ENCODE data around the gene JPH2. TPM values are rescaled to one million over a fixed set of nuclear protein-coding genes. Genes with fewer than 3 reads are reported as not detected.

Gene JPH2
- total RNA-seq, 1 experiment from 2014 or later: 0.17 TPM

GRCh38 chr20:44183282-44183681, 3.7 kb downstream of the JPH2 start:
- BruUV-seq (replicated peaks): no TSS peak
- Histone ChIP-seq H3K4me1 (ENCODE audit: control insufficient read depth in 1 of 2, insufficient read depth in 2 of 2, low read length in 2 of 2) (peaks cover 16 to 19% of the 10 kb centered on the region in 2 experiments), H3K27ac (ENCODE audit: low read depth, low read length) (no peak overlapping the region)

More at GRCh38 chr20:44183282-44183681, 3.7 kb downstream of the JPH2 start:
- no peaks in the 10 kb centered on the region for H3K9me3 ChIP-seq (ENCODE audit: control insufficient read depth in 1 of 2, insufficient read depth in 1 of 2, low read depth in 1 of 2, low read length in 2 of 2)
- H3K27me3 ChIP-seq (ENCODE audit: insufficient read depth, low read length): no peaks in the 10 kb centered on the region
- H3K79me2 ChIP-seq (ENCODE audit: insufficient read depth, low read length): no peaks in the 10 kb centered on the region
- H3K4me2 ChIP-seq (ENCODE audit: low read length): no peak overlapping the region
- ChIA-PET CTCF (no interaction called here), POLR2A (interaction anchor here (1.3 kb wide), 1 partner anchor 726 kb away, joined by 3 read pairs; no protein-coding TSS in a partner anchor), RAD21 (ENCODE audit: low non-redundant PET in 1 of 2, low total read pairs in 2 of 2, uncharacterized antibody in 2 of 2, unreplicated experiment in 2 of 2) (interaction anchor here in 1 of 2 experiments (0.7 kb wide), 1 partner anchor 164 kb away, joined by 3 read pairs; no protein-coding TSS in a partner anchor)
- H3K36me3 ChIP-seq (ENCODE audit: control insufficient read depth in 1 of 2, insufficient read depth in 2 of 2, low read length in 2 of 2): no peaks in the 10 kb centered on the region
- H4K20me1 ChIP-seq (ENCODE audit: insufficient read depth): no peaks in the 10 kb centered on the region
- H2AFZ ChIP-seq (ENCODE audit: low read depth, low read length, poor library complexity, severe bottlenecking): no peak overlapping the region
- DNase-seq (ENCODE audit: low read depth, low spot score): no peak
- no peak overlapping the region for H3K4me3 ChIP-seq (replicated peaks in 1 of 2; ENCODE audit: low read depth in 1 of 2, low read length in 2 of 2)
- H3K9ac ChIP-seq (ENCODE audit: low read length): no peak overlapping the region
- no peak for ATAC-seq
- H3K9me2 ChIP-seq (ENCODE audit: insufficient read depth): no peaks in the 10 kb centered on the region
- intact Hi-C loops (cut with micrococcal nuclease): no loop called here
- TF ChIP-seq RAD21 (IDR thresholded peaks at IDR 0.05; ENCODE audit: low read depth): no peak
- no peak for TF ChIP-seq SIN3A (IDR thresholded peaks at IDR 0.05; ENCODE audit: low read depth)
- no peak for TF ChIP-seq POLR2A (IDR thresholded peaks at IDR 0.05; ENCODE audit: borderline replicate concordance, extremely low read depth, insufficient read depth, insufficient read length)
- no peak for TF ChIP-seq CBX3 (IDR thresholded peaks at IDR 0.05; ENCODE audit: low read depth)
- no peak for TF ChIP-seq ZBTB33 (IDR thresholded peaks at IDR 0.05; ENCODE audit: extremely low read depth, insufficient replicate concordance, low read length)
- TF ChIP-seq SRF (IDR thresholded peaks at IDR 0.05; ENCODE audit: low read depth): no peak
- no peak for TF ChIP-seq CEBPB (IDR thresholded peaks at IDR 0.05; ENCODE audit: low read depth)
- TF ChIP-seq ELF1 (IDR thresholded peaks at IDR 0.05; ENCODE audit: borderline replicate concordance, low read depth): no peak
- no peak for TF ChIP-seq POLR2AphosphoS5 (IDR thresholded peaks at IDR 0.05; ENCODE audit: low read depth, low read length)
- TF ChIP-seq YY1 (IDR thresholded peaks at IDR 0.05; ENCODE audit: extremely low read depth, insufficient replicate concordance, low read depth, low read length): no peak
- TF ChIP-seq ZNF274 (IDR thresholded peaks at IDR 0.05; ENCODE audit: low read depth, low read length): no peak
- no peak for TF ChIP-seq MAX (IDR thresholded peaks at IDR 0.05)
- TF ChIP-seq FOSL1 (IDR thresholded peaks at IDR 0.05; ENCODE audit: low read depth): no peak
- no peak for TF ChIP-seq EZH2phosphoT487 (IDR thresholded peaks at IDR 0.05; ENCODE audit: borderline replicate concordance)
- no peak for TF ChIP-seq JUND (IDR thresholded peaks at IDR 0.05)
- TF ChIP-seq TCF7L2 (IDR thresholded peaks at IDR 0.05; ENCODE audit: borderline replicate concordance, extremely low read depth, insufficient read depth, insufficient read length): no peak
- no peak for TF ChIP-seq ZFX (IDR thresholded peaks at IDR 0.05)
- TF ChIP-seq CTCF (IDR thresholded peaks at IDR 0.05 in 2 of 3, conservative IDR thresholded peaks at IDR 0.05 in 1 of 3; ENCODE audit: borderline replicate concordance in 1 of 3, insufficient read depth in 1 of 3, low read depth in 2 of 3, low read length in 2 of 3): no peak
- TF ChIP-seq EGR1 (IDR thresholded peaks at IDR 0.05; ENCODE audit: low read depth): no peak
- TF ChIP-seq ATF3 (IDR thresholded peaks at IDR 0.05): no peak
